HK-2 (cell line): ENCODE data around the gene CCDC136.
A peak's percentile ranks its signal among the peaks of the same experiment; 100 is the strongest.

Source experiments
- DNase-seq: peaks from one replicate; pipeline ENCODE4 v3.0.0-alpha.2; 2018; ENCODE audit not compliant: unreplicated experiment

The CCDC136 gene

DNA sequence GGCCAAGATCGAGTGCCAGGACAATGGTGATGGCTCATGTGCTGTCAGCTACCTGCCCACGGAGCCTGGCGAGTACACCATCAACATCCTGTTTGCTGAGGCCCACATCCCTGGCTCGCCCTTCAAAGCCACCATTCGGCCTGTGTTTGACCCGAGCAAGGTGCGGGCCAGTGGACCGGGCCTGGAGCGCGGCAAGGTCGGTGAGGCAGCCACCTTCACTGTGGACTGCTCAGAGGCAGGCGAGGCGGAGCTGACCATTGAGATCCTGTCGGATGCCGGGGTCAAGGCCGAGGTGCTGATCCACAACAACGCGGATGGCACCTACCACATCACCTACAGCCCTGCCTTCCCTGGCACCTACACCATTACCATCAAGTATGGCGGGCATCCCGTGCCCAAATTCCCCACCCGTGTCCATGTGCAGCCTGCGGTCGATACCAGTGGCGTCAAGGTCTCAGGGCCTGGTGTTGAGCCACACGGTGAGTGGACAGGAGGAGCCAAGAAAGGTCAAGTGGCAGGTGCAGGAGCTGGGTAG, 53.1 kb downstream of the CCDC136 start:
- no peak for DNase-seq

DNA sequence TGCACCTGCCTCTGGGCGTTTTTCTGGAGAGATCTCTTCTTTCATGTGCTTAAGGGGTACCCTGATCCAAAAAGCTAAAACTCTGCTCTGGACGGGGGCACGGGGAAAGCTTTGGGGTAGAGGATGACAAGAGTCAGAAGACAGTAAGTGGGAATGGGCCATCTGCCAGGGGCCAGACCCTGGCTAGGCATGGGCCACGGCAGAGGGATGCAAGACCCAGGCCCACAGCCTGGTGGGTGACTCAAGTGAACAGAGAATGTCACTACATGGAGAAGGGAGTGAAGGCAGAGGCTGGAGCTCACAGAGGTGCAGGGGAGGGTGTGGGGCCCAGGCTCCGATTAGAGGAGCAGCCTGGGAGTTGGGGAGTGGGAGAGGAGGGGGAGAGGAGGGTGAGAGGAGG, 53.7 kb downstream of the CCDC136 start:
- no peak for DNase-seq

DNA sequence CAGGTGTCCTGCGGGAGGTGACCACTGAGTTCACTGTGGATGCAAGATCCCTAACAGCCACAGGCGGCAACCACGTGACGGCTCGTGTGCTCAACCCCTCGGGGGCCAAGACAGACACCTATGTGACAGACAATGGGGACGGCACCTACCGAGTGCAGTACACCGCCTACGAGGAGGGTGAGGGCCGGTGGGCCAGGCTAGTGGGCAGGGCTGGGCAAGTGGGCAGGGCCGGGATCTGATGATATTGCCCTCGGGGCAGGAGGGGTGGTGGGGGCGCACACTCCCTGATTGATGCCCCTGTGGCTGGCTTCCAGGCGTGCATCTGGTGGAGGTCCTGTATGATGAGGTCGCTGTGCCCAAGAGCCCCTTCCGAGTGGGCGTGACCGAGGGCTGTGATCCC, 54.2 kb downstream of the CCDC136 start:
- no peak for DNase-seq

DNA sequence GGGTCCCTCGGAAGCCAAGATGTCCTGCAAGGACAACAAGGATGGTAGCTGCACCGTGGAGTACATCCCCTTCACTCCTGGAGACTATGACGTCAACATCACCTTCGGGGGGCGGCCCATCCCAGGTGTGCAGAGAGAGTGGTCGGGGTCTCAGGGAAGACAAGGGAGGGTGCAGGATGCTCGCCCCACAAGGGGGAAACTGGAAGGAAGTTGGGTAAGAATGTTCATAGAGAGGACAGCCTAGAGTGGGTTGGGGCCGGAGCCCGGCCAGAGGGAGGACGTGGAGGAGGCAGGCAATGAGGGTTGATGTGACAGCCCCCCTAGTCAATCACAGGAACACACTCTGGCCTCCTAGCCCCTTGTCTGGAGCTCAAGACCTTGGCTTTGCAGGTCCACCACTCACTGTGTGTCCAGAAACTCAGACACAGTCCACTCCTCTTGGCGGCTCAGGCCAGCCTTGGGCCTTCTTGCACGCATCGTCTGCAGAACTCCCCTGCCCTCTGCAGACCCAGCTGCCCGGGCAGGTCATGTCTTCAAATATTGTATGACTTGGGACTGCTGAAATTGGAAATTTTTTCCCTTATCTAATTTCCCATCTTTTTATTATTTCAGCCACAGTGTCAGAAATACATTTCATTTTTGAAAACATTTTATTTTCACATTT, 55.1 kb downstream of the CCDC136 start:
- DNase-seq: no peak

DNA sequence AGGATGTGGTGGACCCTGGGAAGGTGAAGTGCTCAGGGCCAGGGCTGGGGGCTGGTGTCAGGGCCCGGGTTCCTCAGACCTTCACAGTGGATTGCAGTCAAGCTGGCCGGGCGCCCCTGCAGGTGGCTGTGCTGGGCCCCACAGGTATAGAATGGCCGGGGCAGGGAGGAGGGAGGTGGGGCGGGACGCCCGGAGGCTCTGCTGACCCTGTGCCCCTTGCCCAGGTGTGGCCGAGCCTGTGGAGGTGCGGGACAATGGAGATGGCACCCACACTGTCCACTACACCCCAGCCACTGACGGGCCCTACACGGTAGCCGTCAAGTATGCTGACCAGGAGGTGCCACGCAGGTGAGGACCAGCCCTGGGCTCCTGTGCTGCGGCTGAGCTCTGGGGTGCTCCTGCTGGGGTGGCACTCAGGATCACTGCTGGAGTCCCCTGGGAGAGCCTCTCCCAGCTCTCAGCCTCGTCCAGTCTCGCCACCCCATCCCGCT, 56.0 kb downstream of the CCDC136 start:
- no peak for DNase-seq

DNA sequence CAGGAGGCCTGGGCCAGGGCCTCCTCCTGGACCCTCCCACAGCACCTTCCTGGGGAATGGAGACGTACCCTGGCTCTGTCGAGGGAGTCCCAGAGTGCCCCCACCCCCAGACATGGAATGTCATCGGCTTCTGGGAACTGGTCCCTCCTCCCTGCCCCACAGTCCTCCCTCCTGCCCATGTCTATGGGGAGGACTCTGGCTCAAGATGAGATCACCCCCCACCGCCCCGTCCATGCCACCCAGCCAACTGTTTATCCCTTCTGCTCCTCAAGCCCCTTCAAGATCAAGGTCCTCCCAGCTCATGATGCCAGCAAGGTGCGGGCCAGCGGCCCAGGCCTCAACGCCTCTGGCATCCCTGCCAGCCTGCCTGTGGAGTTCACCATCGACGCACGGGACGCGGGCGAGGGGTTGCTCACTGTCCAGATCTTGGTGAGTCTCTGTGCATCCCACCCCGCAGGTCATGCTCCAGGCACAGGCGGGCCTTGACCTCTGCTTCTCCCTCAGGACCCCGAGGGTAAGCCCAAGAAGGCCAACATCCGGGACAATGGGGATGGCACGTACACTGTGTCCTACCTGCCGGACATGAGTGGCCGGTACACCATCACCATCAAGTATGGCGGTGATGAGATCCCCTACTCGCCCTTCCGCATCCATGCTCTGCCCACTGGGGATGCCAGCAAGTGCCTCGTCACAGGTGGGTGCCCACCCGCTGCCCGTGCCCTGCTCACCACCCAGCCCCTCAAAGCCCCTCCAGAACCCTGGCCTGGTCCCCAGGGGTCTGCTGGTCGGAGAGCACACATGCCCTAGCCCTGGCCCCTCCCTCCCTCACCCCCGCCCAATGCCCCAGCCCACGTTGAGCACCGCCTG, 56.8 kb downstream of the CCDC136 start:
- no peak for DNase-seq

DNA sequence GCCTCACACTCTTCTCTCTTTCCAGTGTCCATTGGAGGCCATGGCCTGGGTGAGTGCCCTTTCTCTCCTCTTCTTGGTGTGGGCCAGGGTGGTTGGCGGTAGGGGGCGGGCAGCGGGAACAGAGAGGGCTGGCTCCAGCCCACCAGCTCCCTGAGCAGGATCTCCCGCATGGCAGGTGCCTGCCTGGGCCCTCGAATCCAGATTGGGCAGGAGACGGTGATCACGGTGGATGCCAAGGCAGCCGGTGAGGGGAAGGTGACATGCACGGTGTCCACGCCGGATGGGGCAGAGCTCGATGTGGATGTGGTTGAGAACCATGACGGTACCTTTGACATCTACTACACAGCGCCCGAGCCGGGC, 57.4 kb downstream of the CCDC136 start:
- no peak for DNase-seq

DNA sequence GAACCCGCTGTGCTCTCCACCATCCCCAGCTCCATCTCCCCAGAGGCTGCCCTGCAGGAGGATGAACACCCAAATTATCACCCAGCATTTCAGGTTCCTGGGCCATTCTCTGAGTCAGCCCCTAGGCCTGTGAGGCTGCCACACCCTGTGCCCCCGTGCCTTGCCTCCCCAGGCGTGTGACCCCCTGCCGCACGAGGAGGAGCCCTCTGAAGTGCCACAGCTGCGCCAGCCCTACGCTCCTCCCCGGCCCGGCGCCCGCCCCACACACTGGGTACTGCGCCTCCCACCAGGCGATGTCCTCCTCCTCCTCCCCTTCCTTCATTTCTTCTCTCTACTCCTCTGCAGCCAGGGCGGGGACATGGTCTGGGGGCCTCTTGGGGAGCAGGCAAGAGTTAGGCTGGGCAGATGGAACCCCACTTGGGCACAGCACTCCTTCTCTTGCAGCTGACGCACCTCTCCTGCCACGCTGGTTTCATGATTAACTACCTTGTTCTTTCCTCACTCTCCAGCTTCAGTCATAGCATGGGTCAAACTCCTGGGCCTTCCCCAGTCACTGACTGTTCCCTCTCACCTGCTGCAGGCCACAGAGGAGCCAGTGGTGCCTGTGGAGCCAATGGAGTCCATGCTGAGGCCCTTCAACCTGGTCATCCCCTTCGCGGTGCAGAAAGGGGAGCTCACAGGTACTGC, 58.2 kb downstream of the CCDC136 start:
- no peak for DNase-seq

DNA sequence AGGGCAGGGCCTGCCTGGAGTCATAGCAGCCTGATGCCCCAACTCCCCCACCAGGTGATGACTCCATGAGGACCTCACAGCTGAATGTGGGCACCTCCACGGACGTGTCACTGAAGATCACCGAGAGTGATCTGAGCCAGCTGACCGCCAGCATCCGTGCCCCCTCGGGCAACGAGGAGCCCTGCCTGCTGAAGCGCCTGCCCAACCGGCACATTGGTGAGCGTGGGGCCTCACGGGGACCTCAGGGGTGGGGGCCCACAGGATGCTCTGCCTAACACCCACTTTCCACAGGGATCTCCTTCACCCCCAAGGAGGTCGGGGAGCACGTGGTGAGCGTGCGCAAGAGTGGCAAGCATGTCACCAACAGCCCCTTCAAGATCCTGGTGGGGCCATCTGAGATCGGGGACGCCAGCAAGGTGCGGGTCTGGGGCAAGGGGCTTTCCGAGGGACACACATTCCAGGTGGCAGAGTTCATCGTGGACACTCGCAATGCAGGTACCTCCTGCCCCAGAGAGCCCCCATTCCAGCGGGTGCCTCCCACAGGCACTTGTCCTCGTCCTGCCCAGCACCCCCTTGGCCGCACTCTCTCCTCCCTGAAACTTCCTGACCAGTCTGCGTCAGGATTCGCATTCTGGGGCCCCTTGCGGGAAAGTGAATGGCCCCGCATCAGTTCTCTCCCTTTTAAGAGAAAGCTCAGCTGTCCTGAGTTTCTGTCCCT, 60.9 kb downstream of the CCDC136 start:
- no peak for DNase-seq

DNA sequence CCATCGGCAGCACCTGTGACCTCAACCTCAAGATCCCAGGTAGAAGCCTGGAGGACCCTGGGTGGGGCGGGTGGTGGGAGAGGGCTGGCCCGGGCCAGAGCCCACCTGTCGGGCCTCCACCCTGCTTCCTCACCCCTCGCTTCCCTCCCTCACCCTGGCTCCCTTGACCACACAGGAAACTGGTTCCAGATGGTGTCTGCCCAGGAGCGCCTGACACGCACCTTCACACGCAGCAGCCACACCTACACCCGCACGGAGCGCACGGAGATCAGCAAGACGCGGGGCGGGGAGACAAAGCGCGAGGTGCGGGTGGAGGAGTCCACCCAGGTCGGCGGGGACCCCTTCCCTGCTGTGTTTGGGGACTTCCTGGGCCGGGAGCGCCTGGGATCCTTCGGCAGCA, 62.0 kb downstream of the CCDC136 start:
- DNase-seq: no peak

DNA sequence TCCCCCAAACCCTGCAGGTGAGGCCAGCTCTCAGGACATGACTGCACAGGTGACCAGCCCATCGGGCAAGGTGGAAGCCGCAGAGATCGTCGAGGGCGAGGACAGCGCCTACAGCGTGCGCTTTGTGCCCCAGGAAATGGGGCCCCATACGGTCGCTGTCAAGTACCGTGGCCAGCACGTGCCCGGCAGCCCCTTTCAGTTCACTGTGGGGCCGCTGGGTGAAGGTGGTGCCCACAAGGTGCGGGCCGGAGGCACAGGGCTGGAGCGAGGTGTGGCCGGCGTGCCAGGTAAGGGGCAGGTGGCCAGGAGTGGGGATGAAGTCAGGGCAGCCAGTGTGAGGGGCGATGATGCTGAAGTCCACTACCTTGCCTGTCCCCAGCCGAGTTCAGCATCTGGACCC, 62.6 kb downstream of the CCDC136 start:
- no peak for DNase-seq

DNA sequence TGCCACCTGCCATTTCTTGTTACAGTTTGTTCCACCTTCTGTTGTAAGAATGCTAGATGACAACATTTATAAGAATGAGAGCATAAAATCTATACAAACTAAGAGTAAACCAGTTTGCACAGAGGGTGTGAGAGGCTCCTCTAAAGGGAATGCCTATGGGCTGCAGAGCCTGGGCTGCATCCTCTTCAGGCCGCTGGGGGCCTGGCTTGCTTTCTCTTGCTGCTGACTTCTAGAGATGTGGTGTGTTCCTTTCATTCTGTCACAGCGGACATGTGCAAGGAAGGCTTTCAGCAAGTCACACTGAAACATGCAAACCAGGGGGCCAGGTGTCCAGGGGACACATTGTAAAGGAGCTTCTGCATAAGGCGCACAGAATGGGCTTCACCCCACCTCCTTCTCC, 63.8 kb downstream of the CCDC136 start:
- no peak for DNase-seq

DNA sequence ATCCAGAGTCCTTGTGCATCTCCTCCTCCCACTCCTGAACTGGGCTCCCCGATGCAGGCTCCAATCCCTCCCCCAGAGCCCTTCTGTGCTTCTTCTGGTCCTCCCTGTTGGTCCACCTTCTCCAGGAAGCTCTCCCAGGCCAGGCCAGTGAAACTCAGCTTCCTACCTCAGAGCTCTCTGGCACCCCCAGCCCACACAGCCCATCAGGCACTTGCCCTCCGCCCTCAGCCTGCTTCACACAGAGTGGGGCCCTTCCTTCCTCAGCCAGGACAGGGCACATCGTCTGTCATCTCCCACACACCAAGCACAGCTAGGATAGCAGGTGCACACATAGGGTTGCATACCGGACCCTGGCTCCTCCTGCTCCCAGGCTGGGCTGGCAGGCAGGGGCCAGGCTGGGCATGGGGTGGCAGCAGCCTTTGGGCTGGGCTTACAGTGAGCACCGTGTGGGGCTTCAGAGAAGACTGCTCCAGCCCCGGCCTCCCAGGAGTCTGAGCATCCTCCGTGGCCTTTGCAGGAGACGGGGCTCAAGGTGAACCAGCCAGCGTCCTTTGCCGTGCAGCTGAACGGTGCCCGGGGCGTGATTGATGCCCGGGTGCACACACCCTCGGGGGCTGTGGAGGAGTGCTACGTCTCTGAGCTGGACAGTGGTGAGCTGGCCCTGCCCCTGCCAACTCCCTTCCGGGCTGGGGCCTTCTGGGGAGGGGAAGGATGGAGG, 64.4 kb downstream of the CCDC136 start:
- DNase-seq: no peak

DNA sequence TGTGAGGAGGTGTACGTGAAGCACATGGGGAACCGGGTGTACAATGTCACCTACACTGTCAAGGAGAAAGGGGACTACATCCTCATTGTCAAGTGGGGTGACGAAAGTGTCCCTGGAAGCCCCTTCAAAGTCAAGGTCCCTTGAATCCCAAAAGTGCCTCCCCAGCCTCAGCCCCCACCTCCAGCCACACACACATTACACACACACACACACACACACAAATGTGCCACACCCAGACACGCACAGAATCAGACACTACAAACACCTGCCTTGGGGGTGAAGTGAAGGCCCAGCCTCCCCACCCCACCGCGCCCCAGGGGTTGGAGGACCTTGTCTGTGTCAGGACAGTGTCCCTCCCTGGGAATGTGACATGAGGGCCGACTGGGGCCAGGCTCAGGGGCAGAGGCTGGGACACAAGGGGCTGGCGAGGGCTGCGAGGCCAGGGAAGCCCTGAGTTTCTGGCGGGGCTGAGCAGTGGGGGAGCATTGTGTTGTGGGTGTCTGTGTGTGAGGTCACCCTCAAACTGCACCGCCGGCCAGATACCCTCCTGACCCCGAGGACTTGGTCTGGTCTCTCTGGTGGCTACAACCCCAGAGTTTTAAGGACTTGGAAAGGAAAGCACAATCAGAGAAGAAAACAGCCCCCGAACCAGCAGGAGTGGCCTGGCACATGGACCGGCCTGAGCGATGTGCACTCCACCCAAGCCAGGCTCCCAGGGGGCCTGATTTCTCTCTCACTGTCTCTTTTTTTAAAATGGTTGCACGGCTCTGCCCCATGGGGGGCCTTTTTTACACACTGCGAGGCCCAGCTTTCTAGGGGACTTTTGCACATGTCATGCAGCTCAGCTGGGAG, 66.8 kb downstream of the CCDC136 start:
- no peak for DNase-seq

DNA sequence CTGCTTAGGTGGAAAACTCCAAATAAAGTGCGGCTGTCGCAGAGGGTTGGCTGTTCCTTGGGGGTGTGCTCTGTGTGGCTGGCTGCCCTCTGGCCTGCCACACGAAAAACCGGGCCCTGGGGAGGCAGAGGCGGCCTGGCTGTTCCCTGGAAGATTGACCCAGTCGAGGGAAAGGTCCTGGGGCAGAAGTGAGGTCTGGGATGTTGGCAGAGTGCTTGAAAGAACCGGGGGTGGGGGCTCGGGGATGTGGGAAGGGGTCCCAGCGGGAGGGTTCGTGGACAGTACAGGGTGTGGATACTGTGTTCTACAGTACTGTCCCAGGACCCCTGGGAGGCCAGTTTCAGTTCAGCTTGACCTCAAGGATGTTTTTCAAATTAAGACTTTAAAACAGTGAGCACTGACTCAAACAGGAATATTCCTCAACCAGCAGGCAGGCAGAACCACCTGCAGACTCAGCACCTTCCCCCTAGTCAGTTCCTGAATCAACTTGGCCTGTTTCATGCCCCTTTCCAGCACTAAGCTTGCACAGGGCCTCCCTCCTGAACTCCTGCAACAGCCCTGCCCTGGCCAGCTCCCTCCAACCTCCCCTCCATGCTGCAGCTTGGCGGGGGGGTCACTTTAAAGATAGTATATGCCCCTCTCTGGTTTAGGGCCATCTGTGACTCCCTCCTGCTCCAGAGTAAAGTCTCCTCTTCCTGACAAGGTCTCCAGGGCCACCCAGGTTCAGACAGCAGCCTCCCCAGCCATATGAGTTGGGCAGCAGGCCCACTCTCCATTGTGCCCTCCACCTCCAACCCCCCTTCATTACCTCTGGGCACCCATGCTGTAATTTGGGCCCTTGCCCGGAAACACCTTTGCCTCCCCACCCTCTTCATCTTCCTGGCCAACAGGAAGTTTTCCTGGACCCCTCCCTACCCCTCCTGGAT, 67.7 kb downstream of the CCDC136 start:
- DNase-seq: peak; percentile 21

DNA sequence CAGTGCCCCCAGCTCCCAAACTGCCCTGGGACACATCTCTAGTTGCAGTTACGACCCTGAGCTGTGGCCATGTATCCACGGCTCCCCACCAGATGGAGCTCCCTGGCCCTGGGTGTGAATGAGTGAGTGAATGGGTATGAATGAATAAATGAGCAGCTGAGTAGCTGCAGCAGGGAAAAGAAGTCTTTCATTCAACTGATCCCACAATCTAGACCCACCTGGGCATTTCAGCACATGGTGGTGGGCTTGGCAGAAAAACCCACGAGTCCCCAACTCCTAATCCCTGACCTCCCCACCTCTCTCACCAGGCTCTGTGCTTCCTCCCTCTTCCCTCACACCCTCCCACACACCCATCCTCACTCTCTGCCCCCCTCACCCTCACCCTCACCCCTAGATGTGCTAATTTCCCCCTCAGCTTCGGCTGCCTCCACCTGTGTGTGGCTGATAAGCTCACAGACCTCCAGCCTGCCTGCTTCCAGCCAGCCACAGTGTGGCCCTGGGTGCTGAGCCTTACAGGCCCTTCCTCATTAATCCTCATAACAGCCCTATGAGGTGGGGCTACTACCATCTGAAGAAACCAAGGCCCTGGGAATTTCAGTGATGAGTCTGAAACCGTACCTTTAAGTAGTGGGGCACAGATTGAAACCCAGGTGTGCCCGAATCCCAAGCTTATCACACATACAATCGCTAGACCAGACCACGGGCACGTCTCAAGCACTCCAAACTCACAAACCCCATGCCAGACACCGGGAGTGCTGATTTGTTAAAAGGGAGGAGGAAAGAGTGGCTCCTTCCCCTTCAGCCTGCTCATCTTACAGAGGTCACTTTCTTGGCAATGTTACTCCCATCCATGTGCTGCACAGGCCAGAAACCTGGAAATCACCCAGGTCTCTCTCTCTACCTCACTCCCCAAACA, 68.6 kb downstream of the CCDC136 start:
- peak; percentile 33 for DNase-seq

DNA sequence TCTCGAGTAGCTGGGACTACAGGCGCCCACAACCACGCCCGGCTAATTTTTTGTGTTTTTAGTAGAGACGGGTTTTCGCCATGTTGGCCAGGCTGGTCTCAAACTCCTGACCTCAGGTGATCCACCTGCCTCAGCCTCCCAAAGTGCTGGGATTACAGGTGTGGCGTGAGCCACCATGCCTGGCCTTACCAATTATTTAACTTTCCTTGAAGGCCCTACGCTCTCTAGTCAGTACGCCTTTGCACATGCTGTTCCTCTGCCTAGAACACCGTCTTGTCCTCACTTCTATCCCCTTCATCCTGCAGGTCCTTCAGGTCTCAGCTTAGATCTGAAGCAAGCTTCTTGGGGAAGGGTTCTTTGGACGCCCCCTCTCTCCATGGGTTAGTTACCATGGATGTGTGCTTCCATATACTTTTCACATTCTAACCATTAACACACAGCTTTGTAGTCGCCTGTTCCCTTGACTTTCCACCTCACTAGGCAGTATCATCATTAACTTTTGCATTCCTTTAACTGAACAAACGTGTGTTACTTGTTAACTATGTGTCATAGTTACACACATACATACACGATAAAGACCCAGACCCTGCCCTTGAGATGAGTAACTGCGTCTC, 70.3 kb downstream of the CCDC136 start:
- no peak for DNase-seq
